HG03520 (cell line): ENCODE data around the gene ABCA13.
"Not testable (repeated sequence)": the region's sequence is repeated elsewhere in the genome, so short reads cannot be mapped to it uniquely, and the experiment has no call there.

Experiments used
- ATAC-seq: cut with Tn5 transposase; IDR thresholded peaks from one replicate; pipeline ENCODE4 v1.9.1; 2021; ENCODE audit warnings: mild to moderate bottlenecking, moderate library complexity; ENCODE audit not compliant: unreplicated experiment

ABCA13 gene

GRCh38 chr7:48171202-48171601 is at the start of gene ABCA13:
TSS of gene ABCA13 (plus strand) at chr7:48171458. CDS start at chr7:48171484, 26 bp downstream.
- no peak for ATAC-seq

GRCh38 chr7:48126037-48126436 is 45.2 kb upstream of the ABCA13 start:
- ATAC-seq, result no peak

GRCh38 chr7:48130658-48131108 is 40.6 kb upstream of the ABCA13 start:
- ATAC-seq, result peak; percentile 81

GRCh38 chr7:48132792-48133191 is 38.5 kb upstream of the ABCA13 start:
- no peak for ATAC-seq

- no peak for ATAC-seq
Observed at GRCh38 chr7:48139459-48139858, 31.8 kb upstream of the ABCA13 start.

- no peak for ATAC-seq
Observed at GRCh38 chr7:48140001-48140681, 31.1 kb upstream of the ABCA13 start.

- no peak for ATAC-seq
Observed at GRCh38 chr7:48141521-48141920, 29.7 kb upstream of the ABCA13 start.

GRCh38 chr7:48144291-48144768 is 26.9 kb upstream of the ABCA13 start:
- ATAC-seq, result no peak

GRCh38 chr7:48147078-48147591 is 24.1 kb upstream of the ABCA13 start:
- ATAC-seq, result no peak

GRCh38 chr7:48147690-48148089 is 23.6 kb upstream of the ABCA13 start:
- not testable (repeated sequence) for ATAC-seq

- no peak for ATAC-seq
Observed at GRCh38 chr7:48148311-48148710, 22.9 kb upstream of the ABCA13 start.

- ATAC-seq, result no peak
Observed at GRCh38 chr7:48149058-48149457, 22.2 kb upstream of the ABCA13 start.

- no peak for ATAC-seq
Observed at GRCh38 chr7:48150086-48150485, 21.2 kb upstream of the ABCA13 start.

- ATAC-seq, result peak; percentile 66
Observed at GRCh38 chr7:48154792-48155413, 16.4 kb upstream of the ABCA13 start.

- ATAC-seq, result no peak
Observed at GRCh38 chr7:48158404-48158803, 12.9 kb upstream of the ABCA13 start.

- ATAC-seq, result no peak
Observed at GRCh38 chr7:48161407-48162125, 9.7 kb upstream of the ABCA13 start.

- no peak for ATAC-seq
Observed at GRCh38 chr7:48165157-48165556, 6.1 kb upstream of the ABCA13 start.

- no peak for ATAC-seq
Observed at GRCh38 chr7:48168159-48168558, 3.1 kb upstream of the ABCA13 start.

GRCh38 chr7:48170506-48170905 is 752 bp upstream of the ABCA13 start:
- ATAC-seq, result no peak

GRCh38 chr7:48173313-48173712 is 2.1 kb downstream of the ABCA13 start:
- ATAC-seq, result no peak

- ATAC-seq, result no peak
Observed at GRCh38 chr7:48173756-48174382, 2.6 kb downstream of the ABCA13 start.
